ENCODE results near the gene HOXB3. TPM values are rescaled to one million over a fixed set of nuclear protein-coding genes. Genes with fewer than 3 reads are reported as not detected.

Gene HOXB3
- polyA plus RNA-seq, 1 donor from 2014 or later, result not detected

- Histone ChIP-seq H3K4me2 (ENCODE audit: low read length) (no peak overlapping the region), H3K36me3 (ENCODE audit: insufficient read depth, low read length) (no peaks in the 10 kb centered on the region), H3F3A (ENCODE audit: insufficient read depth, low read length, poor library complexity, severe bottlenecking) (no peaks in the 10 kb centered on the region), H3K27me3 (ENCODE audit: insufficient read depth, low read depth, low read length) (peaks cover 100% of the 10 kb centered on the region), H3K27ac (ENCODE audit: low read length) (no peak overlapping the region), H2AFZ (ENCODE audit: low read depth, low read length) (no peak overlapping the region), H3K4me3 (ENCODE audit: low read length) (no peak overlapping the region), H4K20me1 (ENCODE audit: insufficient read depth) (no peaks in the 10 kb centered on the region), H3K9ac (ENCODE audit: low read length) (no peak overlapping the region), H3K9me3 (ENCODE audit: low read length) (no peaks in the 10 kb centered on the region), H3K79me2 (replicated peaks; ENCODE audit: insufficient read depth, low read length) (no peaks in the 10 kb centered on the region), H3K9me2 (ENCODE audit: insufficient read depth, low read length) (no peaks in the 10 kb centered on the region)
- no peak for TF ChIP-seq EZH2 (IDR thresholded peaks at IDR 0.05; ENCODE audit: borderline replicate concordance, insufficient read depth, low read length, poor library complexity, severe bottlenecking)
- no peak for TF ChIP-seq MXI1 (conservative IDR thresholded peaks at IDR 0.05; ENCODE audit: poor library complexity, severe bottlenecking)
- TF ChIP-seq CTCF (IDR thresholded peaks at IDR 0.05; ENCODE audit: poor library complexity, severe bottlenecking), result no peak
- TF ChIP-seq TAF1 (IDR thresholded peaks at IDR 0.05; ENCODE audit: low read depth), result no peak
- no peak for TF ChIP-seq REST (IDR thresholded peaks at IDR 0.05; ENCODE audit: borderline replicate concordance)
- no peak for TF ChIP-seq EP300 (conservative IDR thresholded peaks at IDR 0.05; ENCODE audit: poor library complexity, severe bottlenecking)
- no peak for TF ChIP-seq POLR2AphosphoS5 (IDR thresholded peaks at IDR 0.05)
- TF ChIP-seq RAD21 (conservative IDR thresholded peaks at IDR 0.05), result no peak
- TF ChIP-seq SMC3 (conservative IDR thresholded peaks at IDR 0.05; ENCODE audit: poor library complexity), result no peak
Measured at GRCh38 chr17:48549914-48550501, 40.0 kb downstream of the HOXB3 start.

- Histone ChIP-seq H3K27ac (ENCODE audit: low read length) (no peak overlapping the region), H2AFZ (ENCODE audit: low read depth, low read length) (no peak overlapping the region), H4K20me1 (ENCODE audit: insufficient read depth) (no peaks in the 10 kb centered on the region), H3K36me3 (ENCODE audit: insufficient read depth, low read length) (no peaks in the 10 kb centered on the region), H3K27me3 (ENCODE audit: insufficient read depth, low read depth, low read length) (peaks cover 100% of the 10 kb centered on the region), H3K4me3 (ENCODE audit: low read length) (no peak overlapping the region), H3K9me2 (ENCODE audit: insufficient read depth, low read length) (no peaks in the 10 kb centered on the region), H3K79me2 (replicated peaks; ENCODE audit: insufficient read depth, low read length) (no peaks in the 10 kb centered on the region), H3K9ac (ENCODE audit: low read length) (no peak overlapping the region), H3K9me3 (ENCODE audit: low read length) (no peaks in the 10 kb centered on the region), H3K4me2 (ENCODE audit: low read length) (no peak overlapping the region), H3F3A (ENCODE audit: insufficient read depth, low read length, poor library complexity, severe bottlenecking) (no peaks in the 10 kb centered on the region)
- no peak for TF ChIP-seq SMC3 (conservative IDR thresholded peaks at IDR 0.05; ENCODE audit: poor library complexity)
- TF ChIP-seq REST (IDR thresholded peaks at IDR 0.05; ENCODE audit: borderline replicate concordance), result no peak
- TF ChIP-seq EP300 (conservative IDR thresholded peaks at IDR 0.05; ENCODE audit: poor library complexity, severe bottlenecking), result no peak
- no peak for TF ChIP-seq EZH2 (IDR thresholded peaks at IDR 0.05; ENCODE audit: borderline replicate concordance, insufficient read depth, low read length, poor library complexity, severe bottlenecking)
- no peak for TF ChIP-seq CTCF (IDR thresholded peaks at IDR 0.05; ENCODE audit: poor library complexity, severe bottlenecking)
- TF ChIP-seq POLR2AphosphoS5 (IDR thresholded peaks at IDR 0.05), result no peak
- TF ChIP-seq RAD21 (conservative IDR thresholded peaks at IDR 0.05), result no peak
- no peak for TF ChIP-seq MXI1 (conservative IDR thresholded peaks at IDR 0.05; ENCODE audit: poor library complexity, severe bottlenecking)
- TF ChIP-seq TAF1 (IDR thresholded peaks at IDR 0.05; ENCODE audit: low read depth), result no peak
Measured at GRCh38 chr17:48549281-48549630, 40.8 kb downstream of the HOXB3 start.

Data from neural cell (in vitro differentiated cells).